Islet precursor cell (in vitro differentiated cells): ENCODE results near the gene CERS6.
A peak's percentile ranks its signal among the peaks of the same experiment; 100 is the strongest.

Experiments
- DNase-seq: peaks from one replicate; pipeline ENCODE4 v3.0.0-alpha.2; 2018

The CERS6 gene

GRCh38 chr2:168608796-168609195 is 152.7 kb downstream of the CERS6 start:
- DNase-seq: no peak

GRCh38 chr2:168611091-168611490 is 155.0 kb downstream of the CERS6 start:
- no peak for DNase-seq

- no peak for DNase-seq
Observed at GRCh38 chr2:168611896-168612650, 156.0 kb downstream of the CERS6 start.

- DNase-seq: no peak
Observed at GRCh38 chr2:168612719-168613118, 156.6 kb downstream of the CERS6 start.

- DNase-seq: no peak
Observed at GRCh38 chr2:168613551-168613950, 157.5 kb downstream of the CERS6 start.

- DNase-seq: no peak
Observed at GRCh38 chr2:168614172-168615018, 158.3 kb downstream of the CERS6 start.

GRCh38 chr2:168620554-168620953 is 164.5 kb downstream of the CERS6 start:
- no peak for DNase-seq

- no peak for DNase-seq
Observed at GRCh38 chr2:168622559-168622958, 166.5 kb downstream of the CERS6 start.

GRCh38 chr2:168624028-168624427 is 168.0 kb downstream of the CERS6 start:
- DNase-seq: no peak

- DNase-seq: no peak
Observed at GRCh38 chr2:168626096-168626495, 170.0 kb downstream of the CERS6 start.

GRCh38 chr2:168626647-168627046 is 170.6 kb downstream of the CERS6 start:
- peak; percentile 66 for DNase-seq

- peak; percentile 86 for DNase-seq
Observed at GRCh38 chr2:168632709-168633121, 176.6 kb downstream of the CERS6 start.

GRCh38 chr2:168633200-168633599 is 177.1 kb downstream of the CERS6 start:
- DNase-seq: no peak

- no peak for DNase-seq
Observed at GRCh38 chr2:168633895-168634294, 177.8 kb downstream of the CERS6 start.

- peak; percentile 68 for DNase-seq
Observed at GRCh38 chr2:168635065-168635577, 179.0 kb downstream of the CERS6 start.

GRCh38 chr2:168639018-168639417 is 182.9 kb downstream of the CERS6 start:
- DNase-seq: no peak

GRCh38 chr2:168639441-168639898 is 183.4 kb downstream of the CERS6 start:
- peak; percentile 97 for DNase-seq

- DNase-seq: no peak
Observed at GRCh38 chr2:168640039-168640438, 184.0 kb downstream of the CERS6 start.

GRCh38 chr2:168641636-168642035 is 185.6 kb downstream of the CERS6 start:
- DNase-seq: no peak

GRCh38 chr2:168642873-168643272 is 186.8 kb downstream of the CERS6 start:
- no peak for DNase-seq

- no peak for DNase-seq
Observed at GRCh38 chr2:168643979-168644378, 187.9 kb downstream of the CERS6 start.

- DNase-seq: no peak
Observed at GRCh38 chr2:168645696-168646338, 189.7 kb downstream of the CERS6 start.

- DNase-seq: no peak
Observed at GRCh38 chr2:168649105-168649504, 193.0 kb downstream of the CERS6 start.
